Mesodermal cell (in vitro differentiated cells): ENCODE measurements around the gene CRY1.

Source experiments
- H3K27ac ChIP-seq: 2 replicates; pipeline ENCODE4 v1.7.0; 2013; ENCODE audit warnings: mild to moderate bottlenecking, low read depth, low read length, moderate library complexity; ENCODE audit not compliant: severe bottlenecking
- H3K36me3 ChIP-seq: 2 replicates; pipeline ENCODE4 v1.7.1; 2013; ENCODE audit warnings: mild to moderate bottlenecking, low read length, moderate library complexity; ENCODE audit not compliant: control insufficient read depth, insufficient read depth
- H3K4me1 ChIP-seq: one replicate; pipeline ENCODE4 v1.7.1; 2013; ENCODE audit warnings: mild to moderate bottlenecking, low read length; ENCODE audit not compliant: insufficient read depth, control insufficient read depth, poor library complexity, severe bottlenecking
- H3K4me3 ChIP-seq: 2 replicates; pipeline ENCODE4 v1.7.0; 2013; ENCODE audit warnings: low read length, control low read depth, mild to moderate bottlenecking; ENCODE audit not compliant: insufficient read depth, poor library complexity, severe bottlenecking; ENCODE audit errors: extremely low read depth
- H3K9me3 ChIP-seq: 2 replicates; pipeline ENCODE4 v1.7.1; 2013; ENCODE audit warnings: mild to moderate bottlenecking, low read length, moderate library complexity; ENCODE audit not compliant: control insufficient read depth
- WGBS, 2 experiments: methylation state at CpG; one replicate each; pipeline ENCODE4 v1.1.5; 2013; ENCODE audit warnings: missing lambda C conversion rate in 2 of 2; ENCODE audit not compliant: insufficient coverage in 2 of 2; 5-methylcytosine and 5-hydroxymethylcytosine counted together

The CRY1 gene

DNA sequence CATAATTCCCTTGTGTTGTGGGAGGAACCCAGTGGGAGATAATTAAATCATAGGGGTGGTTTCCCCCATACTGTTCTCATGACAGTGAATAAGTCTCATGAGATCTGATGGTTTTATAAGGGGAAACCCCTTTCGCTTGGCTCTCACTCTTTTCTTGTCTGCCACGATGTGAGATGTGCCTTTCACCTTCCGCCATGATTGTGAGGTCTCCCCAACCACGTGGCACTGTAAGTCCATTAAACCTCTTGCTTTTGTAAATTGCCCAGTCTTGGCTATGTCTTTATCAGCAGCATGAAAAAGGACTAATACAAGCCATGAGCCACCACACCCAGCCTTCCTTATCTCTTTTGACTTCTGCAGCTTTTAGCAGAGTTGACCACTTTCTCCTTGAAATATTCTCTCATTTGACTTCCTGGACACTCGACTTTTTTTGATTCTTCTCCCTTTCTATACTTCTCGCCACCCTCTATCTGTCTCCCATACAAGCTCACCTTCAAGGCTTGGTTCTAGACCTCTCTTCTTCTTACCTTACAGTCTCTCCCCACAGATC, 108.7 kb downstream of the CRY1 start:
- H3K27ac ChIP-seq = no peak overlapping the region
- H3K9me3 ChIP-seq = no peaks in the 10 kb centered on the region
- WGBS, 2 experiments = 94 to 100% methylated on average over 6 of the region's 6 CpGs
- no peak overlapping the region for H3K4me3 ChIP-seq
- peaks cover 22% of the 10 kb centered on the region for H3K36me3 ChIP-seq
- peaks cover 13% of the 10 kb centered on the region for H3K4me1 ChIP-seq

GRCh38 chr12:106982229-106982628, 111.1 kb downstream of the CRY1 start:
- Histone ChIP-seq H3K4me1 (peaks cover 4% of the 10 kb centered on the region), H3K9me3 (no peaks in the 10 kb centered on the region), H3K27ac (no peak overlapping the region), H3K4me3 (no peak overlapping the region), H3K36me3 (peaks cover 34% of the 10 kb centered on the region)
- WGBS, 2 experiments = no CpG with 5 or more reads among the region's 1 CpG

DNA sequence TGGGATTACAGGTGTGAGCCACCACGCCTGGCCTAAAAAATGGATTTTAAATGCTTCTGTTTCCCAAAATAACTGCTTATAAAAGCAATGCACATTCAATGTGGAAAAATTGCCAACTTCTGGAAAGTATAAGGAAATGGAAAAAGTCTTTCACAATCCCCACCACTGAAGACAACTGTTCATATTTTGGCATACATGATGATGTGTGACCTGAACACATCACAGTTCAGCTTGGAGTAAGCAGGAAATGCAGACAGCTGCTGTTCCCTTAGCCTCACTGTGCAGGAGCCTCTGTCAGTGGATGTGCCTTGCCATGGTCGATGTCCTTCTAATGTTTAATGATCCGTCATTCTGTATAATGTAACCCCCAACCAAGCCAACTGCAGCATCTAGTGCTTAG, 111.6 kb downstream of the CRY1 start:
- H3K27ac ChIP-seq = no peak overlapping the region

DNA sequence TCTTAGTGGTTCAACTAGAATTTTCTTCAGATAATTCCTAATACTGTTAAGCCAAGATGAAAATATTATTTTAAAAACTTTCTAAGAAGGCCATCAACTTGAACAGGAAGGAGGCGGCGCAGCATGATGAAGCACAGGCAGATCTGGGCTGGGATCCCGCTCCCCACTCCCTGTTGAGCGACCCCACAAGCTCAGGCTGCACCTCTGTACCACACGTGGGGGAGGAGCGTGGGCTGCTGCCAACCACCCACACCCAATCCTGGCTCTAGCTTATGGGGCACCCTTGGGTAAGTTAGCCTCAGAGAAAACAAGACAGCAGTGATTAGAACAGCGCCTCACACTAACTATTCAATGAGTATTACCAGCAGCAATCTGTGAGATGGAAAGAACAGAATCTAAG, 112.4 kb downstream of the CRY1 start:
- H3K9me3 ChIP-seq = no peaks in the 10 kb centered on the region
- peaks cover 34% of the 10 kb centered on the region for H3K36me3 ChIP-seq
- no peak overlapping the region for H3K4me3 ChIP-seq
- peaks cover 3% of the 10 kb centered on the region for H3K4me1 ChIP-seq
- no peak overlapping the region for H3K27ac ChIP-seq
- WGBS, 2 experiments = 86 to 89% methylated on average over 4 to 5 of the region's 7 CpGs

More for the DNA sequence above, 111.6 kb downstream of the CRY1 start:
- Histone ChIP-seq H3K9me3 (no peaks in the 10 kb centered on the region), H3K4me1 (peaks cover 4% of the 10 kb centered on the region), H3K4me3 (no peak overlapping the region), H3K36me3 (peaks cover 34% of the 10 kb centered on the region)
- WGBS, 2 experiments = 100% methylated on average over 2 of the region's 3 CpGs; no CpG with 5 or more reads in 1 of the 2 experiments

GRCh38 chr12:106978035-106978800, 115.1 kb downstream of the CRY1 start:
- Histone ChIP-seq H3K27ac (no peak overlapping the region), H3K9me3 (no peaks in the 10 kb centered on the region), H3K4me1 (no peaks in the 10 kb centered on the region), H3K36me3 (peaks cover 32% of the 10 kb centered on the region), H3K4me3 (no peak overlapping the region)
- WGBS, 2 experiments = 92% methylated on average over 5 to 7 of the region's 9 CpGs

GRCh38 chr12:106976668-106977067, 116.7 kb downstream of the CRY1 start:
- H3K4me3 ChIP-seq = no peak overlapping the region
- no peaks in the 10 kb centered on the region for H3K9me3 ChIP-seq
- peaks cover 35% of the 10 kb centered on the region for H3K36me3 ChIP-seq
- no CpG with 5 or more reads among the region's 1 CpG for WGBS, 2 experiments
- H3K27ac ChIP-seq = no peak overlapping the region
- H3K4me1 ChIP-seq = no peaks in the 10 kb centered on the region

DNA sequence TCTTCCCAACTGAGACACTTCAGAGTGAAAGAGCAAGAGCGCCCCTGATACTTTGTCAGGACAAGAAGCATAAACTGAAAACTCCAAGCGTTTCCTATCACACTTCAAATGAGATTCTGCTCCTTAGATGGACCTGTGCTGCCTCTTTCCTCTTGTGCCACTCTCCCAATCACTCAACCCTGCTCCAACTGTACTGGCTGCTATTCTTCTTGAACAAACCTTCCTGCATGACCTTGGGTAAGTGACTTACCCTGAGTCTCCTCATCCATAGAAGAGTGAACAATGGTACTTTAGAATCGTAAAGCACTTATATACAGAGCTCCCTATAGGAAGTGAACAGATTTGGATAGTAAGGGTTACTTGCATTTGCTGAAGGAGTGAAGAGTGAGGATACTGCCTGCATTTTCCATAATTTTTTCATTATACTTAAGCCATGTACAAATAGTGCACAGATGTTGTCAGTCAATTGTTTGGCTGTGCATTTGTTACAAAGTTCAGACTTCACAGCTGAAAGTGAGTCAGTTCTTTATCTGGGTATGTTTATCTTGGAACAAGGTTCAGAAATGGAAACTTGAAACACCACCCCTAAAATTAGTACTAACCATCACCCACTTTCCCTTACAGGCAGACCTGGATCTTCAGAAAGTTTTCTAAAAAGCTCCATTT, 117.2 kb downstream of the CRY1 start:
- peaks cover 38% of the 10 kb centered on the region for H3K36me3 ChIP-seq
- 90 to 96% methylated on average over 2 of the region's 3 CpGs for WGBS, 2 experiments
- no peak overlapping the region for H3K4me3 ChIP-seq
- H3K9me3 ChIP-seq = no peaks in the 10 kb centered on the region
- H3K4me1 ChIP-seq = no peaks in the 10 kb centered on the region
- H3K27ac ChIP-seq = no peak overlapping the region

DNA sequence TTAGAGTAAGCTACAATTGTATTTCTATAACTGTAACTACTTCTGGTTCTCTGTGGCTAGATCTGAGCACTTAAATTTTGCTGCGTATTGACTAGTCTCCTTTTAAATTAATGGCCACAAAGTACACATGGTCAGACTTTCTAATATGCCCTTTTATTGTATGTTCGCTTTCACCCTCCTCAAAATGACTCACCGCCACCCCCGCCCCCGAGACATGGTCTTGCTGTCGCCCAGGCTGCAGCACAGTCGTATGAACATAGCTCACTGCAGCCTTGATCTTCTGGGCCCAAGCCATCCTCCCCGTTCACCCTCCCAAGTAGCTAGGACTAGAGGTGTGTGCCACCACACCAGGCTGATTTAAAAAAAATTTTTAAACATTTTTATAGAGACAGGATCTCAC, 118.3 kb downstream of the CRY1 start:
- WGBS, 2 experiments = 94% methylated on average over 7 of the region's 8 CpGs

DNA sequence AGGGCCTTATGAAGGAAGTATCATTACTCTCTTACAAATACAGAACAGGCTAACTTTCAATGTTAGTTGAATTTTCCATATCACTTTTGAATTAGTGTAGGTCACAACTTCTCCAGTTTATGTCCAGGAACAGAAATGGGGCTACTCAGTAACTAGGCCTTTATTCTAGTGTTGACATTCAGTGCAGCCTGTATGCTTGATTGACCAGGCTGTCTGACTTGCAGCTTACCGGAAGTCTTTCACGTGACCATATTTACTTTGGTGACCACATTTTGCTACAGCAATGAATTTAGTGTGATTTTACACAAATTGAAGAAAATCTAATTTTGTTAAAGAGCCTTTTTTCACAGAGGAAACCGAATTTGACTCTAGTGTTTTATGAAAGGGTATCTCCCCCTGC, 118.8 kb downstream of the CRY1 start:
- H3K27ac ChIP-seq = no peak overlapping the region
- WGBS, 2 experiments = 100% methylated on average over 1 of the region's 3 CpGs; no CpG with 5 or more reads in 1 of the 2 experiments
- no peak overlapping the region for H3K4me3 ChIP-seq
- peaks cover 44% of the 10 kb centered on the region for H3K36me3 ChIP-seq
- H3K4me1 ChIP-seq = no peaks in the 10 kb centered on the region
- H3K9me3 ChIP-seq = no peaks in the 10 kb centered on the region

More for the DNA sequence above, 118.3 kb downstream of the CRY1 start:
- Histone ChIP-seq H3K4me3 (no peak overlapping the region), H3K27ac (no peak overlapping the region), H3K36me3 (peaks cover 46% of the 10 kb centered on the region), H3K4me1 (no peaks in the 10 kb centered on the region), H3K9me3 (no peaks in the 10 kb centered on the region)

DNA sequence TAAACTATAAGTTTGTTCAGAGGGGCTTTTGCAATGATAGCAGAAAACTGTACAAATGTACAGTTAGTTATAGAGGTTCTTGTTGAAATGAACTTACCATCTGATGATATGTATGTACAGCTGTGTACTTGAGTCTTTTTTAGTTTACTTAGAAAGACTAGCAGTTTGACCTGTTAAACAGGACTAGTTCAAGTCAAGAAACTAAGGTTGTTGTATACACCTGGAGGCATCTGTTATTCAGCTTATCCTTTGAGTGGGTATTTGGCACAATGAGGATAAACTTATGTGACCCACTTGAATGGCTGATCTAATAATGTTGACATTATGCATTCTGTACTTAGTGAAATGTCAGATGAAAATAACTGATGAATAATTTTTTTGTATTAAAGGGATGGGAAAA, 119.8 kb downstream of the CRY1 start:
- no peak overlapping the region for H3K4me3 ChIP-seq
- no peaks in the 10 kb centered on the region for H3K4me1 ChIP-seq
- H3K9me3 ChIP-seq = no peaks in the 10 kb centered on the region
- H3K27ac ChIP-seq = no peak overlapping the region
- H3K36me3 ChIP-seq = peaks cover 45% of the 10 kb centered on the region

- Histone ChIP-seq H3K36me3 (peaks cover 65% of the 10 kb centered on the region), H3K9me3 (no peaks in the 10 kb centered on the region), H3K4me1 (no peaks in the 10 kb centered on the region)
These were observed 122.3 kb downstream of the CRY1 start for GRCh38 chr12:106971065-106971464.

More at GRCh38 chr12:106971065-106971464, 122.3 kb downstream of the CRY1 start:
- WGBS, 2 experiments = 100% methylated on average over 2 of the region's 2 CpGs
- H3K4me3 ChIP-seq = no peak overlapping the region
- H3K27ac ChIP-seq = no peak overlapping the region
